HEK293T (cell line): ENCODE data around the gene LARGE2.

Source experiments
- ARNT ChIP-seq: fragments of 450-650 bp; IDR thresholded peaks from 2 replicates; pipeline ENCODE4 v1.6.1; 2017; ENCODE audit warnings: mild to moderate bottlenecking
- CTBP1 ChIP-seq: fragments of 450-650 bp; IDR thresholded peaks from 2 replicates; pipeline ENCODE4 v1.6.1; 2016; ENCODE audit warnings: borderline replicate concordance
- FOXA1 ChIP-seq: fragments of 450-650 bp; IDR thresholded peaks from 2 replicates; pipeline ENCODE4 v1.6.1; 2016; ENCODE audit warnings: mild to moderate bottlenecking
- FOXK2 ChIP-seq: fragments of 450-650 bp; IDR thresholded peaks from 2 replicates; pipeline ENCODE4 v1.6.1; 2016; ENCODE audit warnings: mild to moderate bottlenecking
- HDGF ChIP-seq: fragments of 450-650 bp; IDR thresholded peaks from 2 replicates; pipeline ENCODE4 v1.6.1; 2017; ENCODE audit warnings: antibody characterized with exemption, borderline replicate concordance
- SUZ12 ChIP-seq: fragments of 450-650 bp; IDR thresholded peaks from 2 replicates; pipeline ENCODE4 v1.6.1; 2016; ENCODE audit warnings: mild to moderate bottlenecking
- TARDBP ChIP-seq: fragments of 450-650 bp; IDR thresholded peaks from 2 replicates; pipeline ENCODE4 v1.6.1; 2016
- ZNF384 ChIP-seq: fragments of 450-650 bp; IDR thresholded peaks from 2 replicates; pipeline ENCODE4 v1.6.1; 2016
- TF ChIP-seq, protein P1 (sequence below): fragments of 450-650 bp; IDR thresholded peaks from 2 replicates; pipeline ENCODE4 v1.6.1; 2016

- TF ChIP-seq FOXA1 (no peak), CTBP1 (no peak), SUZ12 (no peak), ZNF384 (no peak), HDGF (no peak), ARNT (no peak), FOXK2 (no peak), TARDBP (no peak)
- TF ChIP-seq, protein P1, sequence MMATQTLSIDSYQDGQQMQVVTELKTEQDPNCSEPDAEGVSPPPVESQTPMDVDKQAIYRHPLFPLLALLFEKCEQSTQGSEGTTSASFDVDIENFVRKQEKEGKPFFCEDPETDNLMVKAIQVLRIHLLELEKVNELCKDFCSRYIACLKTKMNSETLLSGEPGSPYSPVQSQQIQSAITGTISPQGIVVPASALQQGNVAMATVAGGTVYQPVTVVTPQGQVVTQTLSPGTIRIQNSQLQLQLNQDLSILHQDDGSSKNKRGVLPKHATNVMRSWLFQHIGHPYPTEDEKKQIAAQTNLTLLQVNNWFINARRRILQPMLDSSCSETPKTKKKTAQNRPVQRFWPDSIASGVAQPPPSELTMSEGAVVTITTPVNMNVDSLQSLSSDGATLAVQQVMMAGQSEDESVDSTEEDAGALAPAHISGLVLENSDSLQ: no peak
Measured at GRCh38 chr11:45939836-45940235, 17.4 kb downstream of the LARGE2 start.
